Astrocyte of the spinal cord (primary cell): ENCODE measurements around the gene CD79A.

Experiments used
- DNase-seq: peaks from one replicate; pipeline ENCODE4 v3.0.0; 2011; ENCODE audit warnings: low read depth, low spot score
- H3K4me3 ChIP-seq: 2 replicates; pipeline ENCODE4 v1.5.1; 2011; ENCODE audit warnings: low read depth, mild to moderate bottlenecking, low read length, moderate library complexity
- CTCF ChIP-seq: IDR thresholded peaks from 2 replicates; pipeline ENCODE4 v1.5.1; 2012; ENCODE audit warnings: low read depth, mild to moderate bottlenecking, low read length, inconsistent platforms
- in situ Hi-C: cut with HindIII; loops from 2 replicates; pipeline ENCODE4 v1.10.0; 2017; ENCODE audit warnings: low sequenced_read_pairs

The CD79A gene

GRCh38 chr19:41845051-41845590, 32.0 kb upstream of the CD79A start:
- DNase-seq: no peak
- in situ Hi-C loops: no loop called here
- H3K4me3 ChIP-seq: no peak overlapping the region
- no peak for TF ChIP-seq CTCF

- in situ Hi-C loops: no loop called here
- no peak overlapping the region for H3K4me3 ChIP-seq
- DNase-seq: no peak
- no peak for TF ChIP-seq CTCF
Measured at GRCh38 chr19:41847351-41848105, 29.6 kb upstream of the CD79A start.

DNA sequence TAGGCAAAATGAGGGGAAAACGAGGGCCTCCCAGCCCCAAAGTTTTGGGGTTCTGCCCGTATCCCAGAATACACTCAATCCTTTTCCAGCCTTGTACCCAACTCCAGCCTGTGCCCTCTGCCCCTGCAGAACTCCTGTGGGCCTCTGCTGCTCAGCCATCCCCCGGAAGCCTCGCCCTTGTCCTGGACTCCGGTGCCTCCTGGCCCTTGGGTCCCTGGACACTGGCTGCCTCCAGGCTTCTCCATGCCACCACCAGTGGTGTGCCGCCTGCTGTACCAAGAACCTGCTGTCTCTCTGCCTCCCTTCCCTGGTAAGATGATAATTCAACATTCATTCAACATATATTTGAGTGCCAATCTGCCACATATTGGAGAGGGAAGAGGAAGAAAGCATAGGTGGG, 28.4 kb upstream of the CD79A start:
- H3K4me3 ChIP-seq: no peak overlapping the region
- no peak for DNase-seq
- in situ Hi-C loops: no loop called here
- no peak for TF ChIP-seq CTCF

GRCh38 chr19:41849067-41849466, 28.0 kb upstream of the CD79A start:
- H3K4me3 ChIP-seq: no peak overlapping the region
- no peak for TF ChIP-seq CTCF
- DNase-seq: no peak
- in situ Hi-C loops: no loop called here

GRCh38 chr19:41850381-41850780, 26.7 kb upstream of the CD79A start:
- DNase-seq: no peak
- in situ Hi-C loops: no loop called here
- H3K4me3 ChIP-seq: no peak overlapping the region
- TF ChIP-seq CTCF: no peak

DNA sequence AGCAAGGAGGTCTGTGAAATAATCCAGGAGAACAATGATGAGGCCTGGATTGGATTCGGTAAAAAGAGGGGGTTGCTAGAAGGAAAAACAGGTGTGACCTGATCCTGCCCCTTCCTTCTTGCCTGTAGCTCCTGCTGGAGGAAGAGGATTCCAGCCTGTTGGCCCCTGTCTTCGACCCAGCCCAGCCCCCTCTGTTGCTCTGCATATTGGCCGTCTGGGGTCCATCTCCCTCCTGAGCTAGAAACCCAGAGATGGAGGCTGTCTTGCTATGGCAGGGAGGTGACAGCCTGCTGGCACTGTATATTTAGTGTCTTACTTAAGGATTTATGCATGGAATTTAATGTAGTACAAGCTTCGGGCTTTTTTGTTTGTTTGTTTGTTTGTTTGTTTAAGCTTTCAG, 25.6 kb upstream of the CD79A start:
- in situ Hi-C loops: no loop called here
- H3K4me3 ChIP-seq: no peak overlapping the region
- TF ChIP-seq CTCF: no peak
- DNase-seq: no peak
